SK-N-SH (cell line): Measurements from ENCODE around the gene AUTS2. TPM values are rescaled to one million over a fixed set of nuclear protein-coding genes. Genes with fewer than 3 reads are reported as not detected.

Experiments
- CTCF ChIA-PET: fragments of 300-600, 350-600 bp; formaldehyde crosslinking; extraction: SDS; loops from one replicate; lab custom pipeline; 2021; lab: Yijun Ruan, JAX
- POLR2A ChIA-PET: fragments of 350-600 bp; sonication (Branson Sonifier 250); formaldehyde crosslinking; extraction: SDS; loops from one replicate; lab custom pipeline; 2020; ENCODE audit warnings: antibody characterized with exemption, inconsistent platforms; lab: Yijun Ruan, JAX
- DNase-seq: peaks from one replicate; pipeline ENCODE4 v3.0.0; 2012
- H2AFZ ChIP-seq: fragments of 200-600 bp; sonication (generic); 2 replicates; pipeline ENCODE4 v1.8.1; 2016; ENCODE audit warnings: antibody characterized with exemption, mild to moderate bottlenecking, low read depth
- H3F3A ChIP-seq: fragments of 200-600 bp; sonication (generic); replicated peaks from 2 replicates; pipeline ENCODE3; 2016; ENCODE audit warnings: antibody characterized with exemption, mild to moderate bottlenecking; ENCODE audit not compliant: insufficient read depth
- H3K27ac ChIP-seq, 2 experiments: fragments of 200-500 bp in 1 of 2; fragments of 200-600 bp in 1 of 2; sonication (Bioruptor generic) in 1 of 2; sonication (generic), shearing (Covaris generic) in 1 of 2; 2 replicates each; pipeline versions ENCODE4 v1.5.1 to v1.6.1; 2014 to 2016; ENCODE audit warnings: low read depth in 2 of 2, inconsistent platforms in 1 of 2, low read length in 1 of 2, mild to moderate bottlenecking in 1 of 2, mixed read lengths in 1 of 2
- H3K27me3 ChIP-seq: fragments of 200-600 bp; sonication (generic), shearing (Covaris generic); 2 replicates; pipeline ENCODE4 v1.6.1; 2016; ENCODE audit warnings: mixed run types; ENCODE audit not compliant: insufficient read depth
- H3K36me3 ChIP-seq, 2 experiments: fragments of 200-500 bp in 1 of 2; fragments of 200-600 bp in 1 of 2; sonication (Bioruptor generic) in 1 of 2; sonication (generic) in 1 of 2; replicated peaks in 1 of 2; 2 replicates each; pipeline versions ENCODE3 to v1.5.1; 2014 to 2016; ENCODE audit warnings: low read length in 1 of 2, mild to moderate bottlenecking in 1 of 2; ENCODE audit not compliant: insufficient read depth in 2 of 2, control insufficient read depth in 1 of 2
- H3K4me1 ChIP-seq, 2 experiments: fragments of 200-500 bp in 1 of 2; fragments of 200-600 bp in 1 of 2; sonication (Bioruptor generic) in 1 of 2; sonication (generic), shearing (Covaris generic) in 1 of 2; 2 replicates each; pipeline versions ENCODE4 v1.5.1 to v1.6.1; 2014 to 2016; ENCODE audit warnings: low read depth in 1 of 2, low read length in 1 of 2, mixed run types in 1 of 2; ENCODE audit not compliant: insufficient read depth in 2 of 2, control insufficient read depth in 1 of 2
- H3K4me2 ChIP-seq: fragments of 200-600 bp; sonication (generic), shearing (Covaris generic); 2 replicates; pipeline ENCODE4 v1.6.1; 2017; ENCODE audit warnings: mixed run types
- H3K4me3 ChIP-seq, 2 experiments: fragments of 200-500 bp in 1 of 2; fragments of 200-600 bp in 1 of 2; sonication (Bioruptor generic) in 1 of 2; sonication (generic), shearing (Covaris generic) in 1 of 2; 2 replicates each; pipeline versions ENCODE4 v1.5.1 to v1.8.1; 2014 to 2016; ENCODE audit warnings: low read depth in 2 of 2, inconsistent platforms in 1 of 2, low read length in 1 of 2, mild to moderate bottlenecking in 1 of 2, mixed read lengths in 1 of 2, moderate library complexity in 1 of 2
- H3K79me2 ChIP-seq: fragments of 200-600 bp; sonication (generic); 2 replicates; pipeline ENCODE4 v1.8.1; 2017; ENCODE audit warnings: mild to moderate bottlenecking; ENCODE audit not compliant: insufficient read depth
- H3K9ac ChIP-seq: fragments of 200-600 bp; sonication (generic); 2 replicates; pipeline ENCODE4 v1.6.1; 2017; ENCODE audit warnings: mixed run types
- H3K9me2 ChIP-seq: fragments of 200-600 bp; sonication (generic); 2 replicates; pipeline ENCODE4 v1.6.1; 2017; ENCODE audit warnings: mixed run types
- H3K9me3 ChIP-seq: fragments of 200-600 bp; sonication (generic); 2 replicates; pipeline ENCODE4 v1.6.1; 2017; ENCODE audit warnings: mixed run types, mild to moderate bottlenecking, moderate library complexity
- H4K20me1 ChIP-seq: fragments of 200-600 bp; sonication (generic); 2 replicates; pipeline ENCODE4 v1.6.1; 2017; ENCODE audit warnings: mild to moderate bottlenecking, mixed run types; ENCODE audit not compliant: insufficient read depth
- CHD2 ChIP-seq: fragments of 150-350 bp; IDR thresholded peaks from 2 replicates; pipeline ENCODE4 v1.6.1; 2018; ENCODE audit warnings: low read length; ENCODE audit not compliant: partially characterized antibody
- ELF1 ChIP-seq: IDR thresholded peaks from 2 replicates; pipeline ENCODE4 v1.4.0; 2012
- EZH2phosphoT487 ChIP-seq: fragments of 200-600 bp; sonication (generic); IDR thresholded peaks from 2 replicates; pipeline ENCODE4 v1.6.1; 2017; ENCODE audit warnings: low read depth, mixed run types, mild to moderate bottlenecking, antibody characterized with exemption, moderate library complexity, borderline replicate concordance
- FOXJ3 ChIP-seq: sonication (generic); formaldehyde crosslinking; IDR thresholded peaks from 2 replicates; pipeline ENCODE4 v1.5.1; 2020; ENCODE audit warnings: mild to moderate bottlenecking, missing genetic modification reagents
- JUND ChIP-seq: IDR thresholded peaks from 2 replicates; pipeline ENCODE4 v1.4.0; 2012
- NRF1 ChIP-seq: IDR thresholded peaks from 2 replicates; pipeline ENCODE4 v1.6.1; 2012; ENCODE audit warnings: low read depth, mild to moderate bottlenecking, low read length
- RCOR1 ChIP-seq: fragments of 150-350 bp; IDR thresholded peaks from 2 replicates; pipeline ENCODE4 v1.6.1; 2017; ENCODE audit warnings: antibody characterized with exemption, low read length
- RFX5 ChIP-seq: IDR thresholded peaks from 2 replicates; pipeline ENCODE4 v1.6.1; 2012; ENCODE audit warnings: mild to moderate bottlenecking, improper control_type of control experiment, low read length
- SIN3A ChIP-seq: IDR thresholded peaks from 2 replicates; pipeline ENCODE4 v1.6.1; 2012; ENCODE audit warnings: low read depth, mild to moderate bottlenecking, low read length, moderate library complexity, borderline replicate concordance
- SMC3 ChIP-seq: IDR thresholded peaks from 2 replicates; pipeline ENCODE4 v1.6.1; 2012; ENCODE audit warnings: low read depth, low read length, improper control_type of control experiment
- YY1 ChIP-seq: IDR thresholded peaks from 2 replicates; pipeline ENCODE4 v1.4.0; 2012; ENCODE audit warnings: low read depth, mild to moderate bottlenecking
- WGBS: methylation state at CpG from one replicate; pipeline ENCODE4 v1.1.6; 2017; ENCODE audit warnings: low lambda C conversion rate; 5-methylcytosine and 5-hydroxymethylcytosine counted together
- polyA plus RNA-seq, 3 experiments: library from polyadenylated mRNA; depleted of rRNA; stranded (reverse); fragments of >200 nt; gene quantifications; 2 replicates each; pipeline ENCODE4 v1.2.3, GENCODE V29; 2012
- TF ChIP-seq, protein P1 (sequence below): IDR thresholded peaks from 2 replicates; pipeline ENCODE4 v1.4.0; 2012; ENCODE audit warnings: low read depth, borderline replicate concordance
- TF ChIP-seq, protein P2 (sequence below): IDR thresholded peaks from 2 replicates; pipeline ENCODE4; 2012
- TF ChIP-seq, protein P3 (sequence below): IDR thresholded peaks from 2 replicates; pipeline ENCODE4 v1.6.1; 2012; ENCODE audit warnings: mild to moderate bottlenecking, low read depth, low read length, moderate library complexity
- TF ChIP-seq, protein P4 (sequence below): IDR thresholded peaks from 2 replicates; pipeline ENCODE4 v1.4.0; 2012; ENCODE audit warnings: low read depth, borderline replicate concordance
- TF ChIP-seq, protein P5 (sequence below): fragments of 200-600 bp; sonication (generic); IDR thresholded peaks from 2 replicates; pipeline ENCODE4 v1.6.1; 2017; ENCODE audit warnings: antibody characterized with exemption, mild to moderate bottlenecking, moderate library complexity
- TF ChIP-seq, protein P6 (sequence below): fragments of 150-350 bp; IDR thresholded peaks from 2 replicates; pipeline ENCODE4 v1.6.1; 2017; ENCODE audit warnings: antibody characterized with exemption, low read length, low read depth, borderline replicate concordance

The AUTS2 gene
- polyA plus RNA-seq, 1 of the 3 experiments (the other 2 are of a cell fraction): 15.6 TPM

DNA sequence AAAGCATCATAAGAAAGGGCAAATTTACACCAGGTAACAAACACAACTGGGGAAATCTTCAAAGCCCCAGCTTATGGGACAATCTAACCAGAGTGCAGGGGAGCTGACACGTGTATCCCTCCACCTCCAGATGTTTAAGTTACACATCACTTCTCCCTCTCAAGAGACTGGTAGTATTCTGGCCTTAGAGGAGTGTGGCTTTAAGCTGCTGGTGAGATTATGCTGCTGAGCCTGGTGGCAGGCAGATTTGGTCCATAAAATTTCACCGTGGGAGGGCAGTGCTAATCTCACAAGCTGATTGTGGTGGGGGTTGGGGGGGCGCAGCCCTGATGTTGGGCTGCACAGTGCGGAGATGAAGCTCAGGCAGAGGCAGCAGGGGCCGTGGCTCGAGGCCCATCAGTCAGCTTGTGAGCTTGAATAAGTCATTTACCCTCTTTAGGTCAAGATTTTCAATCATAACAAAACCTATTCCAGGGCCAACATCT is 1102.7 kb downstream of the AUTS2 start:
- H3K4me3 ChIP-seq: no peak overlapping the region
- H3K27me3 ChIP-seq: no peaks in the 10 kb centered on the region
- POLR2A ChIA-PET: no interaction called here
- peaks cover 17 to 54% of the 10 kb centered on the region in 2 experiments for H3K36me3 ChIP-seq
- peaks cover 12% of the 10 kb centered on the region for H3F3A ChIP-seq
- H3K79me2 ChIP-seq: peaks cover 99% of the 10 kb centered on the region
- H3K9ac ChIP-seq: no peak overlapping the region
- no peak overlapping the region for H3K27ac ChIP-seq
- WGBS: 90% methylated on average over 6 of the region's 6 CpGs
- H2AFZ ChIP-seq: no peak overlapping the region
- no peaks in the 10 kb centered on the region for H3K9me3 ChIP-seq
- no peak for TF ChIP-seq CHD2
- TF ChIP-seq, protein P1, sequence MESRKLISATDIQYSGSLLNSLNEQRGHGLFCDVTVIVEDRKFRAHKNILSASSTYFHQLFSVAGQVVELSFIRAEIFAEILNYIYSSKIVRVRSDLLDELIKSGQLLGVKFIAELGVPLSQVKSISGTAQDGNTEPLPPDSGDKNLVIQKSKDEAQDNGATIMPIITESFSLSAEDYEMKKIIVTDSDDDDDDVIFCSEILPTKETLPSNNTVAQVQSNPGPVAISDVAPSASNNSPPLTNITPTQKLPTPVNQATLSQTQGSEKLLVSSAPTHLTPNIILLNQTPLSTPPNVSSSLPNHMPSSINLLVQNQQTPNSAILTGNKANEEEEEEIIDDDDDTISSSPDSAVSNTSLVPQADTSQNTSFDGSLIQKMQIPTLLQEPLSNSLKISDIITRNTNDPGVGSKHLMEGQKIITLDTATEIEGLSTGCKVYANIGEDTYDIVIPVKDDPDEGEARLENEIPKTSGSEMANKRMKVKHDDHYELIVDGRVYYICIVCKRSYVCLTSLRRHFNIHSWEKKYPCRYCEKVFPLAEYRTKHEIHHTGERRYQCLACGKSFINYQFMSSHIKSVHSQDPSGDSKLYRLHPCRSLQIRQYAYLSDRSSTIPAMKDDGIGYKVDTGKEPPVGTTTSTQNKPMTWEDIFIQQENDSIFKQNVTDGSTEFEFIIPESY: no peak
- TF ChIP-seq, all 33 proteins: peak for 0
- Histone ChIP-seq H3K9me2 (no peaks in the 10 kb centered on the region), H3K4me1 (peaks cover 27 to 61% of the 10 kb centered on the region in 2 experiments; a peak in 3 of 4 replicates), H4K20me1 (peaks cover 88% of the 10 kb centered on the region), H3K4me2 (no peak overlapping the region)
- CTCF ChIA-PET: interaction anchor here (0.9 to 9.3 kb wide), 5 partner anchors 17 to 658 kb away, joined by 3 to 119 read pairs (median 5); no protein-coding TSS in a partner anchor
- DNase-seq: no peak

DNA sequence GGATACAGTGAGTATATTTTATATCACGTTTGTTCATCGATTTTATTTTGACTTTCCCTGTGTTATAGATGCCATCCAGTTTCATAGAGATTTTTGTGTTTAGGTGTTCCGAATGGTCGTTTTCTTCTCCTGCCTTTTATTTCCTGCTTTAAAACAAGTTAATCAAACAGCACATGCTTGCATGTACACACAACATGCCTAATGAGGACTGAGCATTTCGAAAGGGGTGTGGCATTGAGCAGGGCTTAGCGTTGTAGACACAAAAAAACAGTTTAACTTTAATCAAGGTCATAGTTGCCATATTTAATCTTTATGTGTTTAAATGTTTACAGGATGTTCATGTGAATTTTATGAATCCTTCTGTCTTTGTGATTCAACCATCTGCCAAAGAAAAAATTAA is 1103.2 kb downstream of the AUTS2 start:
- Histone ChIP-seq H3F3A (peaks cover 12% of the 10 kb centered on the region), H3K4me2 (no peak overlapping the region), H2AFZ (no peak overlapping the region), H3K9me2 (no peaks in the 10 kb centered on the region), H3K9ac (no peak overlapping the region), H3K27ac (no peak overlapping the region), H3K27me3 (no peaks in the 10 kb centered on the region), H3K79me2 (peaks cover 99% of the 10 kb centered on the region), H3K9me3 (no peaks in the 10 kb centered on the region), H3K36me3 (peaks cover 21 to 57% of the 10 kb centered on the region in 2 experiments), H3K4me3 (no peak overlapping the region), H3K4me1 (peaks cover 27 to 61% of the 10 kb centered on the region in 2 experiments; a peak in 3 of 4 replicates), H4K20me1 (peaks cover 92% of the 10 kb centered on the region)
- ChIA-PET POLR2A (no interaction called here), CTCF (interaction anchor here (0.9 to 9.3 kb wide), 3 partner anchors 16 to 658 kb away, joined by 3 to 119 read pairs (median 3); no protein-coding TSS in a partner anchor)
- TF ChIP-seq RFX5 (no peak), YY1 (no peak), JUND (no peak), EZH2phosphoT487 (no peak), ELF1 (no peak), RCOR1 (no peak), SMC3 (no peak), SIN3A (no peak), CHD2 (no peak), NRF1 (no peak), FOXJ3 (CRISPR knock-in tag) (no peak)
- TF ChIP-seq, protein P2, sequence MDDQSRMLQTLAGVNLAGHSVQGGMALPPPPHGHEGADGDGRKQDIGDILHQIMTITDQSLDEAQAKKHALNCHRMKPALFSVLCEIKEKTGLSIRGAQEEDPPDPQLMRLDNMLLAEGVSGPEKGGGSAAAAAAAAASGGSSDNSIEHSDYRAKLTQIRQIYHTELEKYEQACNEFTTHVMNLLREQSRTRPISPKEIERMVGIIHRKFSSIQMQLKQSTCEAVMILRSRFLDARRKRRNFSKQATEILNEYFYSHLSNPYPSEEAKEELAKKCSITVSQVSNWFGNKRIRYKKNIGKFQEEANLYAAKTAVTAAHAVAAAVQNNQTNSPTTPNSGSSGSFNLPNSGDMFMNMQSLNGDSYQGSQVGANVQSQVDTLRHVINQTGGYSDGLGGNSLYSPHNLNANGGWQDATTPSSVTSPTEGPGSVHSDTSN: no peak
- TF ChIP-seq, protein P3, sequence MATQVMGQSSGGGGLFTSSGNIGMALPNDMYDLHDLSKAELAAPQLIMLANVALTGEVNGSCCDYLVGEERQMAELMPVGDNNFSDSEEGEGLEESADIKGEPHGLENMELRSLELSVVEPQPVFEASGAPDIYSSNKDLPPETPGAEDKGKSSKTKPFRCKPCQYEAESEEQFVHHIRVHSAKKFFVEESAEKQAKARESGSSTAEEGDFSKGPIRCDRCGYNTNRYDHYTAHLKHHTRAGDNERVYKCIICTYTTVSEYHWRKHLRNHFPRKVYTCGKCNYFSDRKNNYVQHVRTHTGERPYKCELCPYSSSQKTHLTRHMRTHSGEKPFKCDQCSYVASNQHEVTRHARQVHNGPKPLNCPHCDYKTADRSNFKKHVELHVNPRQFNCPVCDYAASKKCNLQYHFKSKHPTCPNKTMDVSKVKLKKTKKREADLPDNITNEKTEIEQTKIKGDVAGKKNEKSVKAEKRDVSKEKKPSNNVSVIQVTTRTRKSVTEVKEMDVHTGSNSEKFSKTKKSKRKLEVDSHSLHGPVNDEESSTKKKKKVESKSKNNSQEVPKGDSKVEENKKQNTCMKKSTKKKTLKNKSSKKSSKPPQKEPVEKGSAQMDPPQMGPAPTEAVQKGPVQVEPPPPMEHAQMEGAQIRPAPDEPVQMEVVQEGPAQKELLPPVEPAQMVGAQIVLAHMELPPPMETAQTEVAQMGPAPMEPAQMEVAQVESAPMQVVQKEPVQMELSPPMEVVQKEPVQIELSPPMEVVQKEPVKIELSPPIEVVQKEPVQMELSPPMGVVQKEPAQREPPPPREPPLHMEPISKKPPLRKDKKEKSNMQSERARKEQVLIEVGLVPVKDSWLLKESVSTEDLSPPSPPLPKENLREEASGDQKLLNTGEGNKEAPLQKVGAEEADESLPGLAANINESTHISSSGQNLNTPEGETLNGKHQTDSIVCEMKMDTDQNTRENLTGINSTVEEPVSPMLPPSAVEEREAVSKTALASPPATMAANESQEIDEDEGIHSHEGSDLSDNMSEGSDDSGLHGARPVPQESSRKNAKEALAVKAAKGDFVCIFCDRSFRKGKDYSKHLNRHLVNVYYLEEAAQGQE: no peak
- TF ChIP-seq, protein P4, sequence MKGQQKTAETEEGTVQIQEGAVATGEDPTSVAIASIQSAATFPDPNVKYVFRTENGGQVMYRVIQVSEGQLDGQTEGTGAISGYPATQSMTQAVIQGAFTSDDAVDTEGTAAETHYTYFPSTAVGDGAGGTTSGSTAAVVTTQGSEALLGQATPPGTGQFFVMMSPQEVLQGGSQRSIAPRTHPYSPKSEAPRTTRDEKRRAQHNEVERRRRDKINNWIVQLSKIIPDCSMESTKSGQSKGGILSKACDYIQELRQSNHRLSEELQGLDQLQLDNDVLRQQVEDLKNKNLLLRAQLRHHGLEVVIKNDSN: no peak
- TF ChIP-seq, protein P5, sequence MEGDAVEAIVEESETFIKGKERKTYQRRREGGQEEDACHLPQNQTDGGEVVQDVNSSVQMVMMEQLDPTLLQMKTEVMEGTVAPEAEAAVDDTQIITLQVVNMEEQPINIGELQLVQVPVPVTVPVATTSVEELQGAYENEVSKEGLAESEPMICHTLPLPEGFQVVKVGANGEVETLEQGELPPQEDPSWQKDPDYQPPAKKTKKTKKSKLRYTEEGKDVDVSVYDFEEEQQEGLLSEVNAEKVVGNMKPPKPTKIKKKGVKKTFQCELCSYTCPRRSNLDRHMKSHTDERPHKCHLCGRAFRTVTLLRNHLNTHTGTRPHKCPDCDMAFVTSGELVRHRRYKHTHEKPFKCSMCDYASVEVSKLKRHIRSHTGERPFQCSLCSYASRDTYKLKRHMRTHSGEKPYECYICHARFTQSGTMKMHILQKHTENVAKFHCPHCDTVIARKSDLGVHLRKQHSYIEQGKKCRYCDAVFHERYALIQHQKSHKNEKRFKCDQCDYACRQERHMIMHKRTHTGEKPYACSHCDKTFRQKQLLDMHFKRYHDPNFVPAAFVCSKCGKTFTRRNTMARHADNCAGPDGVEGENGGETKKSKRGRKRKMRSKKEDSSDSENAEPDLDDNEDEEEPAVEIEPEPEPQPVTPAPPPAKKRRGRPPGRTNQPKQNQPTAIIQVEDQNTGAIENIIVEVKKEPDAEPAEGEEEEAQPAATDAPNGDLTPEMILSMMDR: no peak
- TF ChIP-seq, protein P6, sequence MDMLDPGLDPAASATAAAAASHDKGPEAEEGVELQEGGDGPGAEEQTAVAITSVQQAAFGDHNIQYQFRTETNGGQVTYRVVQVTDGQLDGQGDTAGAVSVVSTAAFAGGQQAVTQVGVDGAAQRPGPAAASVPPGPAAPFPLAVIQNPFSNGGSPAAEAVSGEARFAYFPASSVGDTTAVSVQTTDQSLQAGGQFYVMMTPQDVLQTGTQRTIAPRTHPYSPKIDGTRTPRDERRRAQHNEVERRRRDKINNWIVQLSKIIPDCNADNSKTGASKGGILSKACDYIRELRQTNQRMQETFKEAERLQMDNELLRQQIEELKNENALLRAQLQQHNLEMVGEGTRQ: no peak
- DNase-seq: no peak
- 89% methylated on average over 6 of the region's 6 CpGs for WGBS
